NCI-H1105 (cell line): ENCODE results near the gene TMEM168.
"Not testable (repeated sequence)": the region's sequence is repeated elsewhere in the genome, so short reads cannot be mapped to it uniquely, and the experiment has no call there.

Source experiments
- DNase-seq: peaks from one replicate; lab custom pipeline; 2025; lab: John Stamatoyannopoulos, UW

TMEM168 gene

DNA sequence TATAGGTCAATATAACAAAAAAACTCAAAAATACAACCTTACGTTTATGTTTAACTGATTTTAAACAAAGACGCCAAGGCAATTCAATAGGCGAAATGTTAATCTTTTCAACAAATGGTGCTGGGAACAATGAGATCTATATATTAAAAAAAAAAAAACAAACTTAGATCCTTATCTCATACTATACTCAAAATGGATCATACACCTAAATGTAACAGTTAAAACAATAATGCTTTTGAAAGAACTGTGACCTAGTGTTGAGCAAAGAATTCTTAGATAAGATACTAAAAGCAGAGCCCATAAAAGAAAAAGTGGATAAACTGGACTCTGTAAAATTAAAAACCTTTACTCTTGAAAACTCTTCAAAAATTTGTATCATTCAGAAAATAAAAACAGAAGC lies 8.6 kb downstream of the TMEM168 start:
- no peak for DNase-seq

DNA sequence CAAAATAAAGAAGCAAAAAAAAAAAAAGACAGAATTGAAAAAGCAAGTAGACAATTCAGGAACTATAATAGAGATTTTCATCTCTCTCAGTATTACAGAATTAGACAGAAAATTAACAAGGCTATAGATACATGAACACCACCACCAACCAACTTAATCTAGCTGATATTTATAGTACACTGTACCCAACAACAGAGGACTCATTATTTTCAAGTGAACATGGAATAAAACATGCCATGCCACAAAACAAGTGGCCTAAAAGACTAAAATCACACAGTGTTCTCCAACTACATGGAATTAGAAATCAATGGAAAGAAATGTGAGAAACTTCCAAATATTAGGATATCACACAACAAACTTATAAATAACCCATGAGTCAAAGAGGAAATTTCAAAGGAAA lies 9.1 kb downstream of the TMEM168 start:
- DNase-seq = no peak

- no peak for DNase-seq
Observed at GRCh38 chr7:112779667-112780066, 10.5 kb downstream of the TMEM168 start.

DNA sequence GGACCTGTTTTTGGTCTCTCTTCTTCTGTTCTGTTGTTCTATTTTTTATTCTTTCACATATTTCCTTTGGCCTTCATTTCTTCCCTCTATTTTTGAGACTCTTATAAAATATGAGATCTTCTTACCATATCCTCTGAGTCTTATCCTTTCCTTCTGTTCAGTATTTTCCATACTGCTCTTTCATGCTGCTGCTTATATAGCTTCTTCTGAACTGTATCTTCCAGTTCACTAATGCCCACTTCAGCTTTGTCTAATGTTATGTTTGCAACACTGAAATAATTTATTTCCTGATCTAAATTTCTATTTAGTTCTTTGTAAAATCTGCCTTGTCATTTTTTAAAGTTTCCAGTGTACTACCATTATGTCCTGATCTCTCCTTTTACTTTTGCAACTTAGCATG lies 12.8 kb downstream of the TMEM168 start:
- no peak for DNase-seq

DNA sequence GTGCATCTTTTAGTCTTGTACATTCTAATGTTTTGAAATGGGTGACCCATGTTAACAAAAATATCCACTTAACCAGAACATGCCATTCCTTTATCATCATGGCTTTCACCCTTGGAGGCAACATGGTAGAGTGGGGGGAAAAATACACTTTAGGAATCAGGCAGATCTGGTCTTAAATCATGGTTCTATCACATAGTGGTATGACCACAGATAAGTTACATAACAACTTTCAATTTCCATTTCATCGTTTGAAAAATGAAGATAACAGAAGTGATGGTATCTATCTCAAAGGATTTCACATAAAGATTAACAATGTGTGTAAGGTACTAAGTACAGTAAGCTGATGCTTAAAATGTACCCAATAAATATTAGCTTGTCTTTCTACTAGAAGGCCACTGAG lies 19.0 kb downstream of the TMEM168 start:
- no peak for DNase-seq

- no peak for DNase-seq
Observed at GRCh38 chr7:112770051-112770450, 20.1 kb downstream of the TMEM168 start.

DNA sequence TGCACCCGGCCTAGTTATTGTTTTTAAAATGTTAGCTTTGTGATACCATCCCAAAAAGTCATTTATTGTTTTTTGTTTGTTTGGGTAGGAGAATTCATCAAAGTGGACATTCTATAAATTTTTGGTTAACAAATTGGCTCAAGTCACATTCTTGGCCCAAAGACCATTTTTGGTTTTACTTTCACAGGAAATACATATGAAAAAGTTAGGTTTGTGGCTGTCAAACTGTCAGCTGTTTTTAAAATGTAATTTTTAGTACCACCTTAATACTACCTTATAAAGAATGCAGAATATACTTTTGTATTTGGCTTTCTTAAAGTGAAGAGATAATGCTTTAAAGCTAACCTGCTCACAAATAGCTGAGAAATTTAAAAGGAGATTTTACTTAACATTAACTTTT lies 25.1 kb downstream of the TMEM168 start:
- no peak for DNase-seq

- no peak for DNase-seq
Observed at GRCh38 chr7:112763996-112764395, 26.2 kb downstream of the TMEM168 start.

- DNase-seq = no peak
Observed at GRCh38 chr7:112763298-112763697, 26.9 kb downstream of the TMEM168 start.

DNA sequence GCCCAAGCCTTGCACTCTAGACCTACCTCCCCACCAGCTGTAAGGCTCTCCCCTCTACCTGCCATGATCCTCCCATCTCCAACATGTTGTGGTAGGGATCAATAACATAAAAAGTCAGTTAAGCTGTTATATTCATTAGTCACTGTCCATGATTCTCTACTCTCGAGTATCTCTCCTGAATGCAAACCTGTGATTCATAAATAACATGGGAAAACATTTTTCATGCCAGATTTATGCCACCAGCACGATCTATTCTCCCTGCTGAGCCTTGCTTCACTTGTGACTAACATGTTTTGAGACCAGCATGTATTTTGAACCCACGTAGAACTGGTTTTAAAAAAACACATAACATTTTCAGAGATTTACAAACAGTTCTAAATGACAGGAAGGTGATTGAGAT lies 30.3 kb downstream of the TMEM168 start:
- DNase-seq = no peak

DNA sequence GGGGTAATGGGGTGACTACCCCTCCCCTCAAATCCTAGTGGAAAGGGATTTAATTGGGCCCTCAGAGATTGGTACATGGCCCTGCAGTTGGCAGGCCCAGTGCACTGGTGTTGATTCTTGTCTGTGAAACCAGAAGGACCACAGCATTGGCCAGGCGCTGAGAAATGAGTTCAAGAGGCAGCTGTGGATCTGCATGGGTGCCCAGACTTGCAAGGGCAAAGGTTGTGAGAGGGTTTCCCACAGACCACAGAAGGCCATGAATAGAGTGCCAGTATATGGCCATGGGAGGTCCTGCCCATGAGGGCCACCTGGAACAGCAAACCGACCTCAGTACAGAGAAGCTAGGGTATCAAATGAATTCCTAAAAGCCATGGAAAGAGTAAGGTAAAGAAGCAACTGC lies 32.9 kb downstream of the TMEM168 start:
- DNase-seq = no peak

DNA sequence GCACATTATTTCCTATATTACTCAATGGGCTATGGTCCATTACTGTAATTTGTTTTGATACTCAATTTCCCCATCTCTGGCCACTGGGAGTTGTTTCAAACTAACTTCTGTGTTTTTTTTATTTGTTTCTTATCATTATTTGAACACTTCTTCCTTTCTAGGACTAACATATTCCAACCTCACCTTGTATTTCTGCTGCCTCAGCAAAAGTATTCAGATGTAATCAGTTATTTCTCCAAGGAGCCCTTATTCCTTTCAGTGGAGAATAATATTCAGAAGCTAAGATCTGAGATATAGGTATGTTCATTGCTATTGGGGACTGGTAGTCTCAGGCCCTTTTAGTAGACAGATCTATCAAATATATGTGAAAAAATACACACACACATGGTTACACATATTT lies 36.9 kb downstream of the TMEM168 start:
- no peak for DNase-seq

GRCh38 chr7:112752576-112752975 lies 37.6 kb downstream of the TMEM168 start:
- no peak for DNase-seq

- no peak for DNase-seq
Observed at GRCh38 chr7:112749775-112750174, 40.4 kb downstream of the TMEM168 start.

- DNase-seq = no peak
Observed at GRCh38 chr7:112748381-112748780, 41.8 kb downstream of the TMEM168 start.

GRCh38 chr7:112745635-112746034 lies 44.6 kb downstream of the TMEM168 start:
- DNase-seq = no peak

DNA sequence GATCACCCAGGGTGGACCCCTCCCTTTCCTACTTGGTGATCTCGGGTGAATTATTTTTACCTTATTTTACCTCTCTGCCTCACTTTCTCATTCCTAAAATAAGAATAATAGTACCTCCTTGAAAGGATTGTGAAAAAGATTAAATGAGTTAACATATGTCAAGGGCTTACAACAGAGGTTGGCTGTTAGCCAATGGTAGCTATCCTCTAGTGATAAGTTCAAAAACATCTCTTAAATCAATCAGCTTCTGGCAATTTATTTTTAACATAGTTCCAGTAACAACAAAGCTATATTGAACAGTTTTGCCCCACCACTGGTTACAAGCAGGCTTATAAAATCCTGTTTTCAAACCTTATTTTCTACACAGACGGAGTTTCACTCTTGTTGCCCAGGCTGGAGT lies 45.4 kb downstream of the TMEM168 start:
- DNase-seq = no peak

GRCh38 chr7:112743811-112744210 lies 46.4 kb downstream of the TMEM168 start:
- no peak for DNase-seq

GRCh38 chr7:112740667-112741066 lies 49.5 kb downstream of the TMEM168 start:
- DNase-seq = no peak

GRCh38 chr7:112739436-112740180 lies 50.6 kb downstream of the TMEM168 start:
- DNase-seq = no peak

- DNase-seq = no peak
Observed at GRCh38 chr7:112735261-112735660, 54.9 kb downstream of the TMEM168 start.

GRCh38 chr7:112731324-112731723 lies 58.9 kb downstream of the TMEM168 start:
- not testable (repeated sequence) for DNase-seq

DNA sequence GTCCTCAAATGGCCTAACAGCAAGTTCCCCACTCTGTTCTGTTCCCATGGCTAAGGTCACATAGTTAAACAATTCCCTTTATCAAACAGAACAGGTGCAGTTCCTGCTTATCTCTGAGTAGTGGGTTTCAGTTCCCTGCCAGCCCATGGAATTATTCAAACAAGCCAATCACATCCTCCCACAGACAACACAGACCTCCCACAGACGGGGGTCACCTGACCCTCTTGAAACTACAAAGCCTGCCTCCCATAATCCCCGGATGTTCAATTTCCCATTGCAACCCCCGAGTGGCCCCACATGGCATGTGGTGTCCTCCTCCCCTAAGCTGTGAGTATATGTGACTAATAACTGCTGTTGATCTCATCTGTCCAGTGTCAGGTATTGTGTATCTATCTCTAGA lies 64.1 kb downstream of the TMEM168 start:
- DNase-seq = no peak

DNA sequence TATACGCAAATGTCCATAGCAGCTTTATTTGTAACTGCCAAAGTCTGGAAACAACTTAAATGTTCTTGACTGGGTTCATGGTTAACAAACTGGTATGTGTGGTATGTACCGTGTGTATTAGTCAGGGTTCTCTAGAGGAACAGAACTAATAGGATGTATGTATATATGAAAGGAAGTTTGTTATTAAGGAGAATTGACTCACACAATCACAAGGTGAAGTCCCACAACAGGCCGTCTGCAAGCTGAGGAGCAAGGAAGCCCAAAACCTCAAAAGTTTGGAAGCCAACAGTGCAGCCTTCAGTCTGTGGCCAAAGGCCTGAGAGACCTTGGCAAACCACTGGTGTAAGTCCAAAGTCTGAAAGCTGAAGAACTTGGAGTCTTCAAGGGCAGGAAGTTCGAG lies 66.8 kb downstream of the TMEM168 start:
- no peak for DNase-seq
